Calu3 (cell line): Measurements from ENCODE around the gene KMT2E. TPM values are rescaled to one million over a fixed set of nuclear protein-coding genes. Genes with fewer than 3 reads are reported as not detected.

Experiments used
- BruUV-seq: library from RNA; stranded (reverse); fragments of 400-500 nt; replicated peaks from 2 replicates; lab custom pipeline; 2021; lab: Mats Ljungman, UMichigan
- CTCF ChIA-PET: fragments of 300-600 bp; sonication (Branson Sonifier 250); formaldehyde crosslinking; loops from one replicate; lab custom pipeline; 2022; ENCODE audit warnings: antibody characterized with exemption; lab: Charles Lee
- DNase-seq: peaks from one replicate; pipeline ENCODE4 v3.0.0; 2022
- H3K27ac Mint-ChIP-seq: one replicate; pipeline ENCODE4 v1.8.0; 2022; ENCODE audit warnings: mixed read lengths; ENCODE audit not compliant: unreplicated experiment
- H3K27me3 Mint-ChIP-seq: one replicate; pipeline ENCODE4 v1.8.0; 2022; ENCODE audit warnings: mixed read lengths; ENCODE audit not compliant: unreplicated experiment
- H3K36me3 Mint-ChIP-seq: one replicate; pipeline ENCODE4 v1.8.0; 2022; ENCODE audit warnings: mild to moderate bottlenecking, moderate library complexity, mixed read lengths; ENCODE audit not compliant: insufficient read depth, unreplicated experiment
- H3K4me1 Mint-ChIP-seq: one replicate; pipeline ENCODE4 v1.8.0; 2022; ENCODE audit warnings: mild to moderate bottlenecking, low read depth, mixed read lengths; ENCODE audit not compliant: unreplicated experiment
- H3K4me3 Mint-ChIP-seq: one replicate; pipeline ENCODE4 v1.8.0; 2022; ENCODE audit warnings: mild to moderate bottlenecking, low read depth, moderate library complexity, mixed read lengths; ENCODE audit not compliant: unreplicated experiment
- H3K9me3 Mint-ChIP-seq: one replicate; pipeline ENCODE4 v1.8.0; 2022; ENCODE audit warnings: low read depth, mixed read lengths; ENCODE audit not compliant: unreplicated experiment
- CTCF ChIP-seq: fragments of 200-600 bp; IDR thresholded peaks from one replicate; pipeline ENCODE4 v1.8.0; 2022; ENCODE audit warnings: antibody characterized with exemption; ENCODE audit not compliant: unreplicated experiment
- intact Hi-C: fragments of 100-400 bp; cut with micrococcal nuclease; formaldehyde crosslinking; loops from one replicate; pipeline ENCODE4 v1.10.0; 2022; ENCODE audit not compliant: unreplicated experiment
- total RNA-seq: library from RNA; stranded (reverse); gene quantifications from 2 replicates; pipeline ENCODE4 v1.2.3, GENCODE V29; 2022

The KMT2E gene
- total RNA-seq, 1 experiment from 2014 or later = 39.1 TPM

- TF ChIP-seq CTCF = no peak
- no peak overlapping the region for H3K27ac Mint-ChIP-seq
- CTCF ChIA-PET = no interaction called here
- no peaks in the 10 kb centered on the region for H3K9me3 Mint-ChIP-seq
- BruUV-seq = no TSS peak
- H3K27me3 Mint-ChIP-seq = no peaks in the 10 kb centered on the region
- no peak for DNase-seq
- H3K4me3 Mint-ChIP-seq = no peak overlapping the region
- peaks cover 25% of the 10 kb centered on the region for H3K36me3 Mint-ChIP-seq
- H3K4me1 Mint-ChIP-seq = no peaks in the 10 kb centered on the region
- intact Hi-C loops = no loop called here
Measured at GRCh38 chr7:105087981-105088380, 74.0 kb downstream of the KMT2E start.

GRCh38 chr7:105088456-105088855, 74.5 kb downstream of the KMT2E start:
- intact Hi-C loops = no loop called here
- DNase-seq = no peak
- Mint-ChIP-seq H3K4me1 (no peaks in the 10 kb centered on the region), H3K36me3 (peaks cover 21% of the 10 kb centered on the region), H3K9me3 (no peaks in the 10 kb centered on the region), H3K27ac (no peak overlapping the region), H3K4me3 (no peak overlapping the region), H3K27me3 (no peaks in the 10 kb centered on the region)
- no peak for TF ChIP-seq CTCF
- CTCF ChIA-PET = no interaction called here
- no TSS peak for BruUV-seq

GRCh38 chr7:105094966-105095365, 81.0 kb downstream of the KMT2E start:
- DNase-seq = no peak
- BruUV-seq = no TSS peak
- peaks cover 19% of the 10 kb centered on the region for H3K36me3 Mint-ChIP-seq
- no peaks in the 10 kb centered on the region for H3K9me3 Mint-ChIP-seq
- no peak overlapping the region for H3K27ac Mint-ChIP-seq
- no peak for TF ChIP-seq CTCF
- intact Hi-C loops = no loop called here
- H3K4me3 Mint-ChIP-seq = no peak overlapping the region
- H3K27me3 Mint-ChIP-seq = no peaks in the 10 kb centered on the region
- H3K4me1 Mint-ChIP-seq = peaks cover 8% of the 10 kb centered on the region
- CTCF ChIA-PET = no interaction called here

- DNase-seq = no peak
- peaks cover 8% of the 10 kb centered on the region for H3K4me1 Mint-ChIP-seq
- CTCF ChIA-PET = no interaction called here
- intact Hi-C loops = no loop called here
- BruUV-seq = no TSS peak
- H3K9me3 Mint-ChIP-seq = no peaks in the 10 kb centered on the region
- no peak for TF ChIP-seq CTCF
- no peak overlapping the region for H3K4me3 Mint-ChIP-seq
- no peaks in the 10 kb centered on the region for H3K27me3 Mint-ChIP-seq
- peaks cover 17% of the 10 kb centered on the region for H3K36me3 Mint-ChIP-seq
- H3K27ac Mint-ChIP-seq = no peak overlapping the region
Measured at GRCh38 chr7:105096306-105096705, 82.3 kb downstream of the KMT2E start.
